Bronchial epithelial cell (primary cell): ENCODE measurements around the gene PITRM1. TPM values are rescaled to one million over a fixed set of nuclear protein-coding genes. Genes with fewer than 3 reads are reported as not detected.
"Not testable (repeated sequence)": the region's sequence is repeated elsewhere in the genome, so short reads cannot be mapped to it uniquely, and the experiment has no call there.

Experiments used
- DNase-seq: peaks from one replicate; pipeline ENCODE4 v3.0.0-alpha.2; 2010; ENCODE audit warnings: low read depth
- FAIRE-seq: peaks from 2 replicates; lab custom pipeline; 2011; peaks lifted over from hg19 to GRCh38; lab: Jason Lieb, UNC
- H3K27me3 ChIP-seq: 2 replicates; pipeline ENCODE4 v1.5.1; 2011; ENCODE audit warnings: low read length; ENCODE audit not compliant: control insufficient read depth, insufficient read depth
- H3K36me3 ChIP-seq: 2 replicates; pipeline ENCODE4 v1.5.1; 2011; ENCODE audit warnings: low read length; ENCODE audit not compliant: control insufficient read depth, insufficient read depth
- H3K4me3 ChIP-seq: 2 replicates; pipeline ENCODE4 v1.5.1; 2011; ENCODE audit warnings: mild to moderate bottlenecking, low read depth, low read length, control low read depth
- CTCF ChIP-seq: IDR thresholded peaks from 2 replicates; pipeline ENCODE4 v1.5.1; 2011; ENCODE audit warnings: mild to moderate bottlenecking, moderate library complexity, low read length, control low read depth, inconsistent platforms; ENCODE audit not compliant: insufficient read depth, severe bottlenecking
- total RNA-seq: library from RNA; depleted of rRNA; stranded (reverse); fragments of >200 nt; gene quantifications from 2 replicates; pipeline ENCODE4 v1.2.1, GENCODE V29; 2014

PITRM1 gene
- total RNA-seq, 1 donor from 2014 or later: 39.2 TPM

- H3K36me3 ChIP-seq: peaks cover 39% of the 10 kb centered on the region
- no peak overlapping the region for H3K4me3 ChIP-seq
- no peak for TF ChIP-seq CTCF
- H3K27me3 ChIP-seq: no peaks in the 10 kb centered on the region
- FAIRE-seq: peak; percentile 90
- peak; percentile 95 for DNase-seq
Observed at GRCh38 chr10:3107426-3107961, 65.1 kb downstream of the PITRM1 start.

- Histone ChIP-seq H3K27me3 (no peaks in the 10 kb centered on the region), H3K4me3 (no peak overlapping the region), H3K36me3 (peaks cover 34% of the 10 kb centered on the region)
- no peak for TF ChIP-seq CTCF
- no peak for FAIRE-seq
- DNase-seq: peak; percentile 60
Observed at GRCh38 chr10:3106928-3107425, 65.6 kb downstream of the PITRM1 start.

GRCh38 chr10:3106328-3106727 lies 66.3 kb downstream of the PITRM1 start:
- H3K27me3 ChIP-seq, FAIRE-seq: not testable (repeated sequence)
- peaks cover 34% of the 10 kb centered on the region for H3K36me3 ChIP-seq

GRCh38 chr10:3105905-3106304 lies 66.7 kb downstream of the PITRM1 start:
- no peaks in the 10 kb centered on the region for H3K27me3 ChIP-seq
- no peak for TF ChIP-seq CTCF
- no peak for DNase-seq
- H3K36me3 ChIP-seq: peaks cover 34% of the 10 kb centered on the region
- no peak for FAIRE-seq
- no peak overlapping the region for H3K4me3 ChIP-seq

More at GRCh38 chr10:3106328-3106727, 66.3 kb downstream of the PITRM1 start:
- not testable (repeated sequence) for DNase-seq, H3K4me3 ChIP-seq

- FAIRE-seq (no peak), DNase-seq (no peak)
- no peak for TF ChIP-seq CTCF
- no peaks in the 10 kb centered on the region for H3K27me3 ChIP-seq
- peaks cover 39% of the 10 kb centered on the region for H3K36me3 ChIP-seq
- H3K4me3 ChIP-seq: no peak overlapping the region
Observed at GRCh38 chr10:3105166-3105565, 67.4 kb downstream of the PITRM1 start.

GRCh38 chr10:3104251-3104918 lies 68.2 kb downstream of the PITRM1 start:
- no peaks in the 10 kb centered on the region for H3K27me3 ChIP-seq
- no peak for FAIRE-seq
- H3K4me3 ChIP-seq: no peak overlapping the region
- H3K36me3 ChIP-seq: peaks cover 37% of the 10 kb centered on the region
- no peak for DNase-seq
- no peak for TF ChIP-seq CTCF
